Erythroblast (primary cell): ENCODE results near the gene ATG12.

ENCODE experiments used
- DNase-seq, 2 experiments: peaks; one replicate each; lab custom pipeline; 2025; lab: John Stamatoyannopoulos, UW
- GATA1 ChIP-seq: IDR thresholded peaks from 2 replicates; pipeline ENCODE4 v1.6.1; 2011; ENCODE audit warnings: low read depth, mild to moderate bottlenecking, control low read depth, low read length, moderate library complexity
- POLR2A ChIP-seq: IDR thresholded peaks from 2 replicates; pipeline ENCODE4 v1.6.1; 2011; ENCODE audit warnings: mild to moderate bottlenecking, low read length

The ATG12 gene

DNA sequence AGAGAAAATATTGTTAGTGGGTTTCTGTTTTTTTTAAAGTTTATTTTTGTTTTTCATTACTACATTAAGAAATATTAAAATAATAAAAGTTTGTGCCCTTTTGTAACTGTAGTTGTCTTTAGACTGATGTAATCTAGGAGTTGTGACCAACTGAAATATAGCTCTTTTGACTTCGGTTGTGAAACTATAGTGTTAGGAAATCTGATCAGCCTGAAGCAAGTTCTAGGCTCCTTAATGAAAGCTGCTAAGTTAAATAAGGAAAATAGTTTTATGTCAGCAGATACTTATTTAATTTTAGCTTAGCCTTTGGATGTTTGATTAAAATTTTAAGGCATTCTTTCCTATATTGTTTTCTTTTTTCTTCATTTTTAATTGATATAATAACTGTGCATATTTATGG is 14.6 kb upstream of the ATG12 start:
- no peak for DNase-seq
- TF ChIP-seq GATA1, result no peak
- no peak for TF ChIP-seq POLR2A

GRCh38 chr5:115854139-115854538 is 12.8 kb upstream of the ATG12 start:
- no peak for TF ChIP-seq GATA1
- no peak for TF ChIP-seq POLR2A
- no peak for DNase-seq

DNA sequence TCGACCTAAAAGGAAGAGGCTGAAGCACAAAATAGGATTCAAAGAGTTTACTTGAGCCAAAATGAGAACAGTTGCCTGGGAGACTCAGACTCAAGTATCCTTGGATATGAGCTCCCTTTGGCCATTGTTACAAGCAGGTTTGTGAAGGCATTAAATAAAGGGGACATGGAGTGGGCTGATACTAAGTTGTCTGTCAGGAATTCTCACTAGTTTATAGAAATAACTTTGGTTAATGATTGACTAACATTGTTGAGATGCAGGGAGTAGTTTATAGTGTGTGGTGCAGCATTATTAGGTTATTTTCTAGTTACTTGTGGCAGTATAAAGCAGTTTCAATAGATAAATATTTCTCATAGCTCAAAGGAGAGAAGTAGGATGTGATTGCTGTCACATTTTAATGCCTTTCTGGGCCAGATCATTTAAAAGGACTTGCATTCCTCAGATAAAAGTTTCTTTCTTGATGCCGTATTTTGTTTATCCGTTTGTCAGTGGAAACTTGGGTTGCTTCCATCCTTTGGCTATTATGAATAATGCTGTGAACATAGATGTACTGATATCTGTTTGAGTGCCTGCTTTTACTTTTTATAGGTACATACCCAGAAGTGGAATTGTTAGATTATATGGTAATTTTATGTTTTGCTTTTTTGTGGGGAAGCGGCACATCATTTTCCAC is 9.5 kb upstream of the ATG12 start:
- TF ChIP-seq GATA1 (no peak), POLR2A (no peak)
- peak in 1 of 2 experiments; percentile 6 for DNase-seq

DNA sequence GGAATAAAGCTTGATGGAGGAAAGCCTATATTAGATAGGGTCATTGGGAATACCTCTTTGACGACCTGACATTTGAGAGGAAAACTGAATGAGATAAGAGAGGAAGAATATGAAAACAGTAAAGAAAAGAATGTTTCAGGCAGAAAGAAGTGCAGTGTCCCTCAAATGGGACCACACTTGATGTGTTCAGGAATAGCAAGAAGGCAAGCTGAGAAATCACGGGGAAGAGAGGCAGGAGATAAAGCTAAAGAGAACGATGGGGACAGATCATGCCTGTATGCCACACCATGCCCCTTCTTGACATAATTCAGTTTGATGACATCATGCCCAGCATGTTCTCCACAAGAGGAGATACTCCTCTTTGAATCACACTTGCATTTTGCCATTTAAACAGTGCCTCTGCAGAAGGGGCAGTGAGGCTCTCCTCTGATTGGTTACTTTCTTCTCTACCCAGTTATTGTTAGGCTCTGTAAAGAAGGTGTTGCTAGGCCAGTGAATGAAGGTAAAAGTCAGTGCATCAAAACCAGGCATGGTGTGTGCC is 8.0 kb upstream of the ATG12 start:
- no peak for TF ChIP-seq POLR2A
- TF ChIP-seq GATA1, result no peak
- DNase-seq, result no peak

DNA sequence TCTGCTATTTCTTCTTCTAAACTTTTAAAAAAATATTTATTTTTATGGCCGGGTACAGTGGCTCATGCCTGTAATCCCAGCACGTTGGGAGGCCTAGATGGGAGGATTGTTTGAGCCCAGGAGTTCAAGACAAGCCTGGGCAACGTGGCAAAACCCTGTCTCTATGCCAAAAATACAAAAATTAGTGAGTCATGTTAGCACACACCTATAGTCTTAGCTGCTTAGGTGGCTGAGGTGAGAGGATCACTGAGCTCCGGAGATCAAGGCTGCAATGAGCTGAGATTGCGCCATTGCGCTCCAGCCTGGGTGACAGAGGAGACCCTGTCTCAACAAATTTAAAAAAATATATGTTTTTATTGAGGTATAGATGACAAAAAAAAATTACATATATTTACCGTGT is 5.9 kb upstream of the ATG12 start:
- DNase-seq, result no peak

GRCh38 chr5:115844321-115844817 is 3.0 kb upstream of the ATG12 start:
- DNase-seq, result no peak
- TF ChIP-seq GATA1 (no peak), POLR2A (no peak)

More for the DNA sequence above, 5.9 kb upstream of the ATG12 start:
- TF ChIP-seq POLR2A (no peak), GATA1 (no peak)

DNA sequence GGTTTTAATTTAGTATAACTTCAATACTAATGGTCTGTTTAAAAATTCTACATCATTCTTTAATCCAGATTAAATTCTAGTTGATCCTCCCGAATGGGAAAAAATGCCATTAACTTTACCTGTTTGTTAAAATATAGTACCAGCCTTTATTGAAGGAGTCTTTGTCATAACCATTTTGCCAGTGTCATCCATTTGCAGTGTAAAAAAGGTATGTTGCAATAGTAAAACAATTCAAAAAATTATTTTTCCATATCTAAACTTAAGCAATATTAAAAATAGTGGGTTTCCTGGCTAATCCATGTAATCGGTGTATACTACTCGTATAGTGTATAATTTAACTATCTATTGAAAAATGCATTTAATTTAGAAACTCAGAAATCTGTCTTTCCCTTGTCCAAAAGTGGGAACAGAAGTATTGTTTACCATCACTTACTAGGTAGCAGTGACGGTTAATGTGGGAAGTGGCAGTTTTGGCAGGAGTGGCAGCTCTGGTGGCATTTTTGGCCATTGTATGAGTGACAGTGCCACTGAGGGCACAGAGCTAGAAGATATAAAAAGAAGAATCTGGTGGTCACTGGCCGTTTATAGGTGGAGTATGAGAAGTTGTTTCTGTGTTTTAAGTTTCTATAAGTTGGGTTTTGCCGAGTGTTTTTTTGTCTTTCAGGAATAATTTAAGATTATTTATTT is 2.2 kb upstream of the ATG12 start:
- no peak for DNase-seq
- no peak for TF ChIP-seq GATA1
- TF ChIP-seq POLR2A, result no peak

GRCh38 chr5:115842952-115843351 is 1.6 kb upstream of the ATG12 start:
- TF ChIP-seq GATA1, result no peak
- no peak for TF ChIP-seq POLR2A
- DNase-seq, result peak; percentile 32 to 50

DNA sequence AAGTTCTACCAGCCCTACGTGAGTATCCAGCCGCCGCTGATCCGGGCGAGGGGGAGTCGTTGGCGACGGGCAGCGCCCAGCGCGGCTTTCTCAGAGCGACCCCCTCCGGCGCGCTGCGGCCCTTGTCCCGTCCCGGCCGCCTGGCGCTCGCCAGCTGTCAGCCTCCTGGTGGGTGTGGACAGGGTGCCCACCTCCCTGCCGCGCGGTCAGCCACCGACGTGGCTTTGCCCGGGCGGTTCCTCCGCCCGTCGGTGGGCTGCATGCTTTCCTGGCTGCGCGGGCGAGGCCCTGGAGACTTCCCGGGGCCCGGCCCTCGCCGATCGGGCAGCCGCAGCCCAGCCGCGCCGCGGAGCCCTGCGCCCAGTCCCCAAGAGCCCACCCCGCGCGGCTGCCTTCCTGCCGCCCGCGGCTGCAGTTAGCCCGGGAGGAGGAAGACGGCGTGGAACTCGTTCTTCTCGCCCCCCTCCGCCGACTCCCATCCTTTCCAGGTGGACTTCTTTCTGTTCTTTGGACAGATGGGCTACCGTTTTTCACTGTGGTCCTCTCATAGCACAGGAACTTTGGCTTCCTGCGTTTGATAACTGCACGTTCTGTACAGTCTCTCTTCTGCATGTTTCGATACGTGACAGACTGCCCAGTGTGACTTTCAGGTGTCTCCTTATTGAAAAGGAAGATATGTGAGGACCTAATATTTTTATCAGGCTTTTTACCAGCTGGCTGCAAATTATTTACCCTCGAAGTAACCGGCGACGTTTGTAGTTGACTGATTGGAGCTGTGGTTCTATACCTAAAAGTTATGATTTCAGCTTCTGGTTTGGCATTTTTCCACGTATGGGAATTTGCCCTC is 947 bp upstream of the ATG12 start:
- no peak for TF ChIP-seq GATA1
- no peak for TF ChIP-seq POLR2A
- peak in 1 of 2 experiments; percentile 63 for DNase-seq

DNA sequence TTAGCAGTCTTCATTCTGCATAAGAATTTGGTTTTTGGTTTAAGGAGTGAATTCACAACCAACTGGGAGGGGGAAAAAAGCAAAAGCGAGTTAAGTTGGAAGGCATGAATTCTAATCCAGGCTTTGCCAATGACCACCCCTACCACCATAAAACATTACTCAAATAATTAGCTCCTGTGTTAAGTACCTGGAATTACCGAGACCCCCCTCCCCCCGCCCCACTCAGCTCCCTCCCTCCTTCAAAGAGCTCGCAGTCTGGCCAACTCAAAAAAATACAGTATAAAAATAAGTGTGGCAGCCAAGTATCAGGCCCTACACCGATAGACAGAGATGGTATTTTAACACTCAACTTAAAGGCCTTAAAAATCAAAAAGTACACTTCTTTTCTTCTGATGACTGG is 492 bp downstream of the ATG12 start:
- TF ChIP-seq POLR2A (no peak), GATA1 (no peak)
- DNase-seq, result no peak

GRCh38 chr5:115838885-115839518 is 2.4 kb downstream of the ATG12 start:
- peak; percentile 69 to 70 for DNase-seq
- TF ChIP-seq POLR2A (no peak), GATA1 (no peak)

DNA sequence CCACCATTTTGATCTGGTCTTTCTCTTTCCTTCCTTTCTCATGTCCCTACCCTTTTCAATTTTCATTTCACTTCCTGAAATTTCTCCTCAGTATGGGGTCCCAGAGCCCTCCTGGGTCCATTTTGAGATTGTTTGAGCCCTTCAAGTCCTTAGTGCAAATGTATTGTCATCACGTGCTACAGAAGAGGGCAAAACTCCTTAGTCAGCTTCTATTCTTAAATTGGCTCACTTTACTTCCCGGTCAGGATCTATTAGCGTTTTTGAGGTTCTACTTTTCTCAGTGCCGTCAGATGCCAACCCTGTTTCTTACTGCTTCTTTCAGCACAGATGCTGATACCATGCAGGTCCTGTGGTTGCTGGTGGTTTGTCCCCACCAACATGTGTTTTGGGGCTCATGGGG is 5.9 kb downstream of the ATG12 start:
- no peak for DNase-seq
- TF ChIP-seq POLR2A, result no peak
- no peak for TF ChIP-seq GATA1

GRCh38 chr5:115831163-115831768 is 10.1 kb downstream of the ATG12 start:
- DNase-seq, result peak; percentile 42 to 64

GRCh38 chr5:115829913-115830312 is 11.5 kb downstream of the ATG12 start:
- TF ChIP-seq POLR2A (no peak), GATA1 (no peak)
- DNase-seq, result no peak

More at GRCh38 chr5:115831163-115831768, 10.1 kb downstream of the ATG12 start:
- TF ChIP-seq GATA1, result no peak
- TF ChIP-seq POLR2A, result no peak
